ENCODE measurements around the gene CYP2F1.
"Not testable (repeated sequence)": the region's sequence is repeated elsewhere in the genome, so short reads cannot be mapped to it uniquely, and the experiment has no call there.

The CYP2F1 gene, protein sequence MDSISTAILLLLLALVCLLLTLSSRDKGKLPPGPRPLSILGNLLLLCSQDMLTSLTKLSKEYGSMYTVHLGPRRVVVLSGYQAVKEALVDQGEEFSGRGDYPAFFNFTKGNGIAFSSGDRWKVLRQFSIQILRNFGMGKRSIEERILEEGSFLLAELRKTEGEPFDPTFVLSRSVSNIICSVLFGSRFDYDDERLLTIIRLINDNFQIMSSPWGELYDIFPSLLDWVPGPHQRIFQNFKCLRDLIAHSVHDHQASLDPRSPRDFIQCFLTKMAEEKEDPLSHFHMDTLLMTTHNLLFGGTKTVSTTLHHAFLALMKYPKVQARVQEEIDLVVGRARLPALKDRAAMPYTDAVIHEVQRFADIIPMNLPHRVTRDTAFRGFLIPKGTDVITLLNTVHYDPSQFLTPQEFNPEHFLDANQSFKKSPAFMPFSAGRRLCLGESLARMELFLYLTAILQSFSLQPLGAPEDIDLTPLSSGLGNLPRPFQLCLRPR

GRCh38 chr19:41114132-41114531, at the start of gene CYP2F1:
Gene CYP2F1 (plus strand): TSS chr19:41114432. CDS start chr19:41116189, 1,757 bp downstream.
- no peak for TF ChIP-seq ZNF274 (IDR thresholded peaks at IDR 0.05; ENCODE audit: low read depth, low read length)
- H3K4me3 ChIP-seq (ENCODE audit: low read length): no peak within 1 kb of the TSS

DNA sequence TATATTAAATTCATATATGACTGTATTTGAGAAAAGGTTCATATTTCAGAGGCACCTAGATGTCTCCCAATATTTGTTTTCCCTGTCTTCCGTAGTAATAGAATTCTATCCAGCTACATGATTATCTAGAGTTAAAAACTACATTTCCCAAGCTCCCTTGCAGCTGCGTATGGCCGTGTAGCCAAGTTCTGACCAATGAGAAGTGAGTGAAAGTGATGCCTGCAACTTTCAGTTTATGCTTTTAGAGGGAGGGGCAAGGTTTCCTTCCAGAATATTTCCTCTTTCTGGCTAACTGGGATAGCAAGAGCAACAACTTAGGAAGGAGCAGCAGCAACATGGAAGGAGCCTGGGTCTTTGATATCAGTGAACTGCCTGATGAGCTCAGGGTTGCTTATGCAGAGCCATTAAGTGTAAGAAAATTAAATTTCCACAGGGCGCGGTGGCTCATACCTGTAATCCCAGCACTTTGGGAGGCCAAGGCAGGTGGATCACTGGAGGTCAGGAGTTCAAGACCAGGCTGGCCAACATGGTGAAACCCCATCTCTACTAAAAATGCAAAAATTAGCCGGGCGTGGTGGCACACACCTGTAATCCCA, 49.2 kb upstream of the CYP2F1 start:
- H3K4me3 ChIP-seq (ENCODE audit: low read length): no peak overlapping the region
- TF ChIP-seq ZNF274 (IDR thresholded peaks at IDR 0.05; ENCODE audit: low read depth, low read length): no peak

DNA sequence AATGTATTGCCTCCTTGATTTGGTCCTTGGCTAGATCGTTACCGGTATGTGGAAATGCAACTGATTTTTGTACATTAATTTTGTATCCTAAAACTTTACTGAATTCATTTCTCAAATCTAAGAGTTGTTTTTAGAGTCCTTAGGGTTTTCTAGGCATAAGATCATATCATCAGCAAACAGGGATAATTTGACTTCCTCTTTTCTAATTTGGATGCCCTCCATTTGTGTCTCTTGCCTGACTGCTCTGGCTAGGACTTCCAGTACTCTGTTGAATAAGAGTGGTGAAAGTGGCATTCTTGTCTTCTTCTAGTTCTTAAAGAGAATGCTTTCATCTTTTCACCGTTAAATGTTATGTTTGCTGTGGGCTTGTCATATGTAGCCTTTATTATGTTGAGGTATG, 37.9 kb upstream of the CYP2F1 start:
- H3K4me3 ChIP-seq (ENCODE audit: low read length): no peak overlapping the region
- no peak for TF ChIP-seq ZNF274 (IDR thresholded peaks at IDR 0.05; ENCODE audit: low read depth, low read length)

DNA sequence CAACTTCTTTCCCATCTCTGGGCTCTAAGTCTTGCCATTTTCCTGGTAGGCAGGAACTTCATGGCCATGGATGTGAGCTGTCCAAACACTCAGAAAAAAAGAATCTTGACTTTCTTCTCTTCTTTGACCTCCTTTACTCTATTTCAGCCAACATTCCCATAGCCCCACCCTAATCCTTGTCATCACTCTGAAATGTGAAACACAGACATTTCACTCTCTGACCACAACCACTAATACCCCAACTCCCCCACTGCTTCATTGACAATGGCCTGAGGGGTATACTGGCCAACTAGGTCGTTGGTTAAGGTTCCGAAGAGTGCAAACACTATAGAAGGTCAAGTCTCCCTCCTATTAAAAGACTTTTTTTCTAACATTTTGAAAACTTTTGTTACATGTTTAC, 30.7 kb upstream of the CYP2F1 start:
- TF ChIP-seq ZNF274 (IDR thresholded peaks at IDR 0.05; ENCODE audit: low read depth, low read length): no peak
- no peak overlapping the region for H3K4me3 ChIP-seq (ENCODE audit: low read length)

DNA sequence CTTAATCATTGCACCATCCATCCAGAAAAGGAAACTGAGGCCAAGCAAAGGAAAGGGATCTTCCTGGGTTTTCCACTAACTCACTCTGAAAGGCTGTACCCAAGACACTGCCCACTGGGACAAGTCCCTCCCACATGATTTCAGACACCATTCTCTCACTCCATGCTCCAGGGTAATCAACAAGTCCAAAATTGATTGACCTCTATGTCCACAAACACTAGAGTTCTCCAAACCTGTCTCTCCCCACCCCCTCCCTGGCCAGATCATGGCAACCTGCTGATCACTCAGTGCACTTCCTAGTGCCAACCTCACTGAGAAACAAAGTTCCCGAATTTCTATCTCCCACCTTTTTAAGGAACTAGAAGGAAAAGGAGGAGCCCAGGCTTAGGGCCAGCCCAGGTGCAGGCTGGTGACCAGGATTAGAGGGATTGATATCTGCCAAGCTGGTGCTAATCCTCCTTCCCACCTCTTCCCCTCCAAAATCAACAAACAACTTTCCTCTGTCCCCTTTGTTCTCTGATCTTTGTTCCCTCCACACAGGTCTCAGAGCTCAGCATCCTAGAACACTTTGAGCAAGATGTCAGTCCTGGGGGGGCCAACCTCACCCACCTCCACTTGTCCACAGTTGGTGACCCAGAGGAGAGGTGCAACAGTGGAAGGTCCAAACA, 28.4 kb upstream of the CYP2F1 start:
- no peak overlapping the region for H3K4me3 ChIP-seq (ENCODE audit: low read length)
- no peak for TF ChIP-seq ZNF274 (IDR thresholded peaks at IDR 0.05; ENCODE audit: low read depth, low read length)

GRCh38 chr19:41088151-41088550, 26.1 kb upstream of the CYP2F1 start, which contains the start of gene CYP2A13:
Gene CYP2A13 (plus strand): TSS chr19:41088451. CDS start chr19:41088472, 21 bp downstream.
- TF ChIP-seq ZNF274 (IDR thresholded peaks at IDR 0.05; ENCODE audit: low read depth, low read length): no peak
- H3K4me3 ChIP-seq (ENCODE audit: low read length): no peak within 1 kb of the TSS

GRCh38 chr19:41089959-41090358, 24.3 kb upstream of the CYP2F1 start:
- no peak overlapping the region for H3K4me3 ChIP-seq (ENCODE audit: low read length)
- TF ChIP-seq ZNF274 (IDR thresholded peaks at IDR 0.05; ENCODE audit: low read depth, low read length): no peak

DNA sequence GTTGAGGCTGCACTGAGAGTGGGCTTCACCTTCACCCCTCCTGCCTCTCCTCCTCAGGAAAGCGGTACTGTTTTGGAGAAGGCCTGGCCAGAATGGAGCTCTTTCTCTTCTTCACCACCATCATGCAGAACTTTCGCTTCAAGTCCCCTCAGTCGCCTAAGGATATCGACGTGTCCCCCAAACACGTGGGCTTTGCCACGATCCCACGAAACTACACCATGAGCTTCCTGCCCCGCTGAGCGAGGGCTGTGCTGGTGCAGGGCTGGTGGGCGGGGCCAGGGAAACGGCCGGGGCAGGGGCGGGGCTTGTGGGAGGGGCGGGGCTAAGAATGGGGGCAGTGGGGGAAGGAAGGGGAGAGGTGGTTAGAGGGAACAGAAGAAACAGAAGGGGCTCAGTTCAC, 18.5 kb upstream of the CYP2F1 start:
- H3K4me3 ChIP-seq (ENCODE audit: low read length): no peak overlapping the region
- TF ChIP-seq ZNF274 (IDR thresholded peaks at IDR 0.05; ENCODE audit: low read depth, low read length): no peak

DNA sequence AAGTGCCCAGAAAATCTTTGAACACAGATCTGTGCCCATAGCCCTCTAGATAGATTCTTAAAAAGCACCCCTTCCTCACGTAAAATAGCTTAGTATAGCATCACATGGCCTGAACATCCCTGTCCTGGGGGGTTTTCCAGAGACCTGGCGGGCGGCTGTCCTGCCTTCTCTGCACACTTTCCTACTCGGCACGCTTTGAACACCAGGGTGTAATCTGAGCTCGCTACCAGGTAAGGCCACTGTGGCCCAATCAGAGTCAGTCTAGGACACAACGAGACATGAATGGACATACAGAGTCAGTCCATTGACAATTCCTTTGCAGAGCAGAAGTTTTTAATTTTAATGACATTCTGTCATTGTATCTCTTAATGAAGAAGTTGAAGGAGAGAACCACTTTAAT, 17.9 kb upstream of the CYP2F1 start:
- H3K4me3 ChIP-seq (ENCODE audit: low read length): no peak overlapping the region
- no peak for TF ChIP-seq ZNF274 (IDR thresholded peaks at IDR 0.05; ENCODE audit: low read depth, low read length)

- no peak for TF ChIP-seq ZNF274 (IDR thresholded peaks at IDR 0.05; ENCODE audit: low read depth, low read length)
- no peak overlapping the region for H3K4me3 ChIP-seq (ENCODE audit: low read length)
These were observed 16.9 kb upstream of the CYP2F1 start for GRCh38 chr19:41097302-41097701.

DNA sequence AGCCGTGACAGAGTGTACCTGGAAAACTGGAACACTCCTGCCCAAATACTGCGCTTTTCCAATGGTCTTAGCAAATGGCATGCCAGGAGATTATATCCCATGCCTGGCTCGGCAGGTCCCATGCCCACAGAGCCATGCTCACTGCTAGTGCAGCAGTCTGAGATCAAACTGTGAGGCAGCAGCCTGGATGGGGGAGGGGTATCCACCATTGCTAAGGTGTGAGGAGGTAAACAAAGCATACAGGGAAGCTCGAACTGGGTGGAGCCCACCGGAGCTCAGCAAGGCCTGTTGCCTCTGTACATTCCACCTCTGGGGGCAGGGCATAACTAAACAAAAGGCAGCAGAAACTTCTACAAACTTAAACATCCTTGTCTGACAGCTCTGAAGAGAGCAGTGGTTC, 15.5 kb upstream of the CYP2F1 start:
- no peak overlapping the region for H3K4me3 ChIP-seq (ENCODE audit: low read length)
- no peak for TF ChIP-seq ZNF274 (IDR thresholded peaks at IDR 0.05; ENCODE audit: low read depth, low read length)

GRCh38 chr19:41102210-41102609, 12.0 kb upstream of the CYP2F1 start:
- H3K4me3 ChIP-seq (ENCODE audit: low read length): not testable (repeated sequence)

- H3K4me3 ChIP-seq (ENCODE audit: low read length): no peak overlapping the region
- no peak for TF ChIP-seq ZNF274 (IDR thresholded peaks at IDR 0.05; ENCODE audit: low read depth, low read length)
These were observed 8.1 kb upstream of the CYP2F1 start for GRCh38 chr19:41106177-41106576.

DNA sequence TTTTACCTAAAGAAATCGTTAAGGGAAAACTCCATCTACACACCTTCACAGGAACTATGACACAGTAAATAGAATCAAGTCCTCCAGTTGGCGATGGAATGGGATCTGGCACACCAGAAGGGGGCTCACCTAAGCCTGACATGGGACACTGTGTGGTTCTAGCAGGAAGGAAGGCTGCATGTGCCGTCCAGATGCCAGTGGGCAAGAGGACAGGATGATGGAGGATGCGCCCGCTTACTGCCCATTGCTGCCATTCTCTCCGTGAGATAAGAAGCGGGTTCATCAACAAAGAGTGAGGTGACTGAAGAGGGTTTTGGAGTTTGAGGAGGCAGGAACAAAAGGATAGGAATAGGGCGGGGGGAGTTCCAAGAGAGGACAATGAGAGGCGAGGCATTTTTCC, 2.9 kb upstream of the CYP2F1 start:
- H3K4me3 ChIP-seq (ENCODE audit: low read length): no peak overlapping the region
- TF ChIP-seq ZNF274 (IDR thresholded peaks at IDR 0.05; ENCODE audit: low read depth, low read length): no peak
